CD8-positive, alpha-beta memory T cell (primary cell): ENCODE measurements around the gene BCOR. TPM values are rescaled to one million over a fixed set of nuclear protein-coding genes. Genes with fewer than 3 reads are reported as not detected.

Experiments used
- CTCF ChIA-PET: fragments of 350-600 bp; sonication (Branson Sonifier 250); formaldehyde crosslinking; loops from one replicate; lab custom pipeline; 2021; ENCODE audit warnings: antibody characterized with exemption; lab: Charles Lee
- POLR2A ChIA-PET: fragments of 350-600 bp; sonication (Branson Sonifier 250); formaldehyde crosslinking; loops from one replicate; lab custom pipeline; 2021; ENCODE audit warnings: antibody characterized with exemption; lab: Charles Lee
- DNase-seq, 5 donors: peaks; one replicate each; pipeline versions ENCODE4 v3.0.0 to v3.0.0-alpha.2; 2020 to 2022; ENCODE audit warnings: mixed read lengths in 1 of 5
- H3K27ac ChIP-seq: one replicate; pipeline ENCODE4 v1.7.0; 2013; ENCODE audit warnings: low read depth, mild to moderate bottlenecking, low read length, moderate library complexity
- H3K27me3 ChIP-seq: 2 replicates; pipeline ENCODE4 v1.7.0; 2013; ENCODE audit warnings: low read length, mild to moderate bottlenecking; ENCODE audit not compliant: insufficient read depth, poor library complexity, severe bottlenecking
- H3K36me3 ChIP-seq: 2 replicates; pipeline ENCODE4 v1.7.0; 2013; ENCODE audit warnings: mild to moderate bottlenecking, low read length, moderate library complexity; ENCODE audit not compliant: insufficient read depth
- H3K4me1 ChIP-seq: 2 replicates; pipeline ENCODE4 v1.7.0; 2013; ENCODE audit warnings: mild to moderate bottlenecking, low read length, moderate library complexity; ENCODE audit not compliant: insufficient read depth
- H3K4me3 ChIP-seq: 2 replicates; pipeline ENCODE4 v1.7.0; 2013; ENCODE audit warnings: mild to moderate bottlenecking, low read length
- H3K9me3 ChIP-seq: 2 replicates; pipeline ENCODE4 v1.7.0; 2013; ENCODE audit warnings: mild to moderate bottlenecking, low read length
- H3K27ac Mint-ChIP-seq, 8 donors: one replicate each; pipeline ENCODE4 v1.8.0; 2020 to 2021; ENCODE audit warnings: mixed read lengths in 8 of 8, mild to moderate bottlenecking in 6 of 8, inconsistent platforms in 3 of 8, moderate library complexity in 3 of 8
- H3K27me3 Mint-ChIP-seq, 2 donors: one replicate each; pipeline ENCODE4 v1.8.0; 2020 to 2021; ENCODE audit warnings: mixed read lengths in 2 of 2, mild to moderate bottlenecking in 1 of 2, moderate library complexity in 1 of 2
- H3K36me3 Mint-ChIP-seq, 3 donors: one replicate each; pipeline ENCODE4 v1.8.0; 2020 to 2021; ENCODE audit warnings: mixed read lengths in 3 of 3, inconsistent platforms in 1 of 3, mild to moderate bottlenecking in 1 of 3
- H3K4me1 Mint-ChIP-seq, 3 donors: one replicate each; pipeline ENCODE4 v1.8.0; 2020 to 2021; ENCODE audit warnings: mixed read lengths in 3 of 3, inconsistent platforms in 1 of 3, mild to moderate bottlenecking in 1 of 3
- H3K4me3 Mint-ChIP-seq, 7 donors: one replicate each; pipeline ENCODE4 v1.8.0; 2020 to 2021; ENCODE audit warnings: mixed read lengths in 7 of 7, mild to moderate bottlenecking in 6 of 7, moderate library complexity in 4 of 7, inconsistent platforms in 2 of 7
- H3K9me3 Mint-ChIP-seq, 5 donors: one replicate each; pipeline ENCODE4 v1.8.0; 2020 to 2022; ENCODE audit warnings: mixed read lengths in 5 of 5, mild to moderate bottlenecking in 3 of 5, moderate library complexity in 2 of 5, inconsistent platforms in 1 of 5
- polyA plus RNA-seq: library from polyadenylated mRNA; unstranded; fragments of 300-500 nt; fragmentation: Illumina TruSeq; gene quantifications from one replicate; pipeline ENCODE4 v1.2.3, GENCODE V29; 2021
- total RNA-seq, 2 experiments: library from RNA; stranded (reverse); gene quantifications; one replicate each; pipeline ENCODE4 v1.2.3, GENCODE V29; 2021

The BCOR gene
- total and polyA plus RNA-seq, 3 experiments from 2014 or later = 7.2 to 67.7 (median 62.6) TPM

- DNase-seq = no peak
- Histone ChIP-seq H3K9me3 (no peaks in the 10 kb centered on the region), H3K4me3 (no peak overlapping the region), H3K27me3 (no peaks in the 10 kb centered on the region), H3K27ac (no peak overlapping the region), H3K4me1 (no peaks in the 10 kb centered on the region), H3K36me3 (no peaks in the 10 kb centered on the region)
- Mint-ChIP-seq H3K4me1 (peaks cover 4 to 7% (median 7%) of the 10 kb centered on the region in 3 donors), H3K36me3 (peaks cover 0 to 1% (median 0%) of the 10 kb centered on the region in 3 donors), H3K27ac (no peak overlapping the region), H3K27me3 (peaks cover 0 to 5% of the 10 kb centered on the region in 2 donors), H3K9me3 (no peaks in the 10 kb centered on the region), H3K4me3 (no peak overlapping the region)
- ChIA-PET POLR2A (no interaction called here), CTCF (no interaction called here)
Measured at GRCh38 chrX:40122487-40122886, 24.7 kb upstream of the BCOR start.

- Mint-ChIP-seq H3K36me3 (peaks cover 0 to 1% (median 0%) of the 10 kb centered on the region in 3 donors), H3K4me1 (no peaks in the 10 kb centered on the region), H3K9me3 (no peaks in the 10 kb centered on the region), H3K4me3 (no peak overlapping the region), H3K27me3 (peaks cover 0 to 5% of the 10 kb centered on the region in 2 donors), H3K27ac (peak overlapping the region in 1 of 8 donors; percentile 78)
- ChIA-PET POLR2A (no interaction called here), CTCF (no interaction called here)
- Histone ChIP-seq H3K4me1 (no peaks in the 10 kb centered on the region), H3K27me3 (no peaks in the 10 kb centered on the region), H3K36me3 (no peaks in the 10 kb centered on the region), H3K4me3 (no peak overlapping the region), H3K9me3 (no peaks in the 10 kb centered on the region), H3K27ac (no peak overlapping the region)
- no peak for DNase-seq
Measured at GRCh38 chrX:40121618-40122017, 23.9 kb upstream of the BCOR start.

- Histone ChIP-seq H3K4me3 (no peak overlapping the region), H3K27me3 (no peaks in the 10 kb centered on the region), H3K9me3 (no peaks in the 10 kb centered on the region), H3K4me1 (no peaks in the 10 kb centered on the region), H3K36me3 (no peaks in the 10 kb centered on the region), H3K27ac (no peak overlapping the region)
- peak overlapping the region in 1 of 8 donors; percentile 76 for H3K27ac Mint-ChIP-seq
- no peaks in the 10 kb centered on the region for H3K9me3 Mint-ChIP-seq
- ChIA-PET CTCF (no interaction called here), POLR2A (no interaction called here)
- DNase-seq = no peak
- H3K4me3 Mint-ChIP-seq = no peak overlapping the region
- peaks cover 0 to 1% (median 0%) of the 10 kb centered on the region in 3 donors for H3K36me3 Mint-ChIP-seq
- no peaks in the 10 kb centered on the region for H3K4me1 Mint-ChIP-seq
- peaks cover 0 to 5% of the 10 kb centered on the region in 2 donors for H3K27me3 Mint-ChIP-seq
Measured at GRCh38 chrX:40120838-40121580, 23.3 kb upstream of the BCOR start.

- Mint-ChIP-seq H3K9me3 (no peaks in the 10 kb centered on the region), H3K36me3 (peaks cover 0 to 1% (median 0%) of the 10 kb centered on the region in 3 donors), H3K27me3 (peaks cover 0 to 2% of the 10 kb centered on the region in 2 donors), H3K4me1 (no peaks in the 10 kb centered on the region), H3K27ac (no peak overlapping the region), H3K4me3 (no peak overlapping the region)
- no peak overlapping the region for H3K4me3 ChIP-seq
- H3K36me3 ChIP-seq = no peaks in the 10 kb centered on the region
- no peak for DNase-seq
- POLR2A ChIA-PET = no interaction called here
- no peak overlapping the region for H3K27ac ChIP-seq
- H3K9me3 ChIP-seq = no peaks in the 10 kb centered on the region
- H3K4me1 ChIP-seq = no peaks in the 10 kb centered on the region
- H3K27me3 ChIP-seq = no peaks in the 10 kb centered on the region
- CTCF ChIA-PET = no interaction called here
Measured at GRCh38 chrX:40117715-40118285, 20.0 kb upstream of the BCOR start.

- Histone ChIP-seq H3K27me3 (no peaks in the 10 kb centered on the region), H3K4me3 (no peak overlapping the region), H3K36me3 (no peaks in the 10 kb centered on the region), H3K27ac (no peak overlapping the region), H3K4me1 (no peaks in the 10 kb centered on the region), H3K9me3 (no peaks in the 10 kb centered on the region)
- H3K9me3 Mint-ChIP-seq = no peaks in the 10 kb centered on the region
- H3K27me3 Mint-ChIP-seq = peaks cover 0 to 6% of the 10 kb centered on the region in 2 donors
- H3K36me3 Mint-ChIP-seq = peaks cover 0 to 1% (median 0%) of the 10 kb centered on the region in 3 donors
- H3K27ac Mint-ChIP-seq = no peak overlapping the region
- H3K4me3 Mint-ChIP-seq = no peak overlapping the region
- ChIA-PET POLR2A (no interaction called here), CTCF (no interaction called here)
- no peak for DNase-seq
- H3K4me1 Mint-ChIP-seq = peaks cover 0 to 2% (median 0%) of the 10 kb centered on the region in 3 donors
Measured at GRCh38 chrX:40116925-40117324, 19.2 kb upstream of the BCOR start.

GRCh38 chrX:40112996-40113395 is 15.2 kb upstream of the BCOR start:
- Histone ChIP-seq H3K4me1 (peaks cover 4% of the 10 kb centered on the region), H3K9me3 (no peaks in the 10 kb centered on the region), H3K27me3 (no peaks in the 10 kb centered on the region), H3K4me3 (no peak overlapping the region), H3K27ac (no peak overlapping the region), H3K36me3 (no peaks in the 10 kb centered on the region)
- Mint-ChIP-seq H3K27ac (no peak overlapping the region), H3K4me1 (peaks cover 0 to 8% (median 5%) of the 10 kb centered on the region in 3 donors), H3K4me3 (no peak overlapping the region), H3K9me3 (no peaks in the 10 kb centered on the region), H3K36me3 (no peaks in the 10 kb centered on the region), H3K27me3 (peaks cover 0 to 15% of the 10 kb centered on the region in 2 donors)
- no peak for DNase-seq
- ChIA-PET POLR2A (interaction anchor here (0.7 kb wide), 1 partner anchor 576 kb away, joined by 5 read pairs; no protein-coding TSS in a partner anchor), CTCF (no interaction called here)

- no peaks in the 10 kb centered on the region for H3K9me3 Mint-ChIP-seq
- peaks cover 0 to 23% of the 10 kb centered on the region in 2 donors for H3K27me3 Mint-ChIP-seq
- Histone ChIP-seq H3K27ac (no peak overlapping the region), H3K9me3 (no peaks in the 10 kb centered on the region), H3K4me1 (peaks cover 4% of the 10 kb centered on the region), H3K27me3 (no peaks in the 10 kb centered on the region), H3K36me3 (no peaks in the 10 kb centered on the region), H3K4me3 (no peak overlapping the region)
- ChIA-PET CTCF (interaction anchor here (0.9 kb wide), 1 partner anchor 14 kb away, joined by 3 read pairs; the partner anchor contains the start of gene BCOR), POLR2A (interaction anchor here (0.7 kb wide), 1 partner anchor 425 kb away, joined by 4 read pairs; no protein-coding TSS in a partner anchor)
- H3K27ac Mint-ChIP-seq = peak overlapping the region in 2 of 8 donors; percentile 65 to 87
- no peak for DNase-seq
- no peaks in the 10 kb centered on the region for H3K36me3 Mint-ChIP-seq
- peaks cover 7 to 16% (median 9%) of the 10 kb centered on the region in 3 donors for H3K4me1 Mint-ChIP-seq
- peak overlapping the region in 1 of 7 donors; percentile 75 for H3K4me3 Mint-ChIP-seq
Measured at GRCh38 chrX:40111868-40112267, 14.1 kb upstream of the BCOR start.
